T-helper 2 cell treated with Interferon-gamma antibody and Interleukin-4, amounts not matched to agents 100 ng/mL and 5 ng/mL, for 36 hours (primary cell): ENCODE measurements around the gene ZNF331. TPM values are rescaled to one million over a fixed set of nuclear protein-coding genes. Genes with fewer than 3 reads are reported as not detected.

Experiments
- intact Hi-C: fragments of 100-400 bp; cut with micrococcal nuclease; formaldehyde crosslinking; loops from one replicate; pipeline ENCODE4 v1.15.1; 2023
- total RNA-seq: library from RNA; stranded (reverse); gene quantifications from 2 replicates; pipeline ENCODE4 v1.2.3, GENCODE V29; 2022

Gene ZNF331
- total RNA-seq, 1 donor from 2014 or later: 16.5 TPM

DNA sequence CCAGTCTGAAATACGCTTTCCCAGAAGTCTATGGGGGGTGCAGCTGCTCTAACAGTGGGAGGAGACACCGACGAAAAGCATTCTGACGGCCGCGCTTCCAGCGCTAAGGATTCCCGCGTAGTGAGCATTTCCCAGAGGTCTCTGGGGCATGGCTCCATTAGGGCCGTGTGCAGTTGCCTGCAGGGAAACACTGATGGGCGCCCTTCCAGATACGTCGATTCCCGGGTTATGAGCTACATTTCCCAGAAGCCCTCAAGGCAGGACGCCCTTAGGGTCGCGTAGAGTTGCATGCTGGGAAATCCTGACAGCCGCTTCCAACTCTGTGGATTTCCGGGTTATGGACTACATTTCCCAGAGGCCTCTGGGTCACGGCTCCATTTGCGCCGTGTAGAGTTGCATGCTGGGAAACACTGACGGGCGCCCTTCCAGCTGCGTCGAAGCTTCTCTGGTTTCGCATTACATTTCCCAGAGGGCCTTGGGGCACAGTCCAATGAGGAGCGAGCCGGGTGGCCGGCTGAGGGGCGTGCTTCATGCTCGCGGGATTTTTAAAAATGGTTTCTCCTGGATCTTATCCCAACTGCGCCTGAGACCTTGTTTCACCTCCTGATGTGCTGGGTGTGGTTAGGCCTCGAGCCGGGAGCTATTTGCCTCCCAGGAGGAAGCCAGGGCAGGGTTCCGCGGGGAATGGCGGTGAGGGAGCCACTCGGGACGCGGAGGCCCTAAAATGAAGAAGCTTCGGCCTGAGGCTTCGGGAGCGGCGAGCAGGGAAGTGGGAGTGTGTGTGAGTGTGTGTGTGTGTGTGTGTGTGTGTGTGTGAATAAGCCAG, 17.2 kb upstream of the ZNF331 start:
- intact Hi-C loops: loop anchor here (1.0 to 5.0 kb wide), 8 partner anchors 16 to 362 kb away; partner anchors contain the start of genes MYADM, ZNF347, ZNF765 and ZNF813

DNA sequence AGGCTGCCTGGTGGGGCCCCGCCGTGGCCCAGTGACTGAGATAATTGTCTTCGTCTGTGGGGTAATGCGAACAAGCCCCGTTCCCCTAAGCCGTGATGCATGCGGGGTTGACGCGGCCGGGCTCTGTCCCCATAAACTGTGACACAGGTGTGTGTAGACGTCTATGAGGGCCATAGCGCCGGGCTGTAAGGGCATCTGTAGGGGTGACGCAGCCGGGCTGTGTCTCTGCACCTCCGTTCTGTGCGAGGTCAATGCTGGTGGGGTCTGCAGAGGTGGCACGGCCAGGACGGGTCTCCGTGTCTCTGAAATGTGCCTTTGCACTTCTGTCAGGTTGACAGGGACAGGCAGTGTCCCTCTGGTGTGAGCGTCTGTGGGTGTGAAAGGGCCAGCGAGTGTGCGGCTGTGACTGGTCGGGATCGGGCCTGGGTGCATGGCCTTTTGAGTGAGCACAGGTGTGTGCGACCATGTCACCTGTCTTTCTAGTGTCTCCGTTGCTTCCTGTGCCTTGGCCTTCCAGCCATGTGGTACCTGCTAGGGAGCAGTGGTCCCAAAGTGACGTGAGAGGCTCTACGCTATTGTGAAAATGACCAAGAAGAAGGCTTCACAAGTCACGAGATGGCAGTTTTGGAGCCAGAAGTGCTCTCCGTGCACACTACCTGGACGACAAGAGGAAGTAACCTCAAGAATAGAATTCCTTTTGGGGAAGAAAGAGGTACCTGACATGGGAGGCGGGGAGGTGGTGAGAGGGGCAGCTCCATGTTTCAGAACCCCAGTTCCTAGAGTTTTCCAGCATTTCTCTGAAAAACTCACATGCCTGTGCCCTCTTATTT, 16.4 kb upstream of the ZNF331 start:
- intact Hi-C loops: loop anchor here (1.0 to 5.0 kb wide), 6 partner anchors 15 to 363 kb away; partner anchors contain the start of genes MYADM, ZNF347 and ZNF813

GRCh38 chr19:53525922-53526321, 12.0 kb upstream of the ZNF331 start:
- intact Hi-C loops: no loop called here

GRCh38 chr19:53530622-53531021, 7.3 kb upstream of the ZNF331 start:
- intact Hi-C loops: no loop called here

DNA sequence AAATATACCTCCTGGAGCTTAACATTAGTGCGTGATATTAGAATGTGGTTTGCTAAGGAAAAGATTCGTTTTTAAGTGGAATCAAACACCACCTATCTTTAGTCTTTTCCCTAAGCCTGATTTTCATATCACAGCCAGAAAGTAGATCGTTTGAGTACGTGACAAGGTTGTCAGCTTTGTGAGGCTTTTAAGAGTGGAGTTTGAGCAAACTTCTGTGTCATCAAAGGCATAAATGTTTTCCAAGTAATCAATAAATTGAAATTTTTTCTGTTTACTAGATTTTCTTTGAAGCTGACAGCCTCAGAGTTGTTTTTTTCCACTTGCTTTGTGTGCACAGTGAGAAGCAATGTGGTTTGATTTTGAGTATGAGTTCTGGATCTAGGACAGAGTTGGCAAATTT, 6.5 kb upstream of the ZNF331 start:
- intact Hi-C loops: no loop called here

GRCh38 chr19:53532362-53532761, 5.6 kb upstream of the ZNF331 start:
- intact Hi-C loops: no loop called here

GRCh38 chr19:53536225-53536548, 1.8 kb upstream of the ZNF331 start:
- intact Hi-C loops: loop anchor here (2.0 kb wide), 1 partner anchor 15 kb away; no protein-coding TSS in a partner anchor

DNA sequence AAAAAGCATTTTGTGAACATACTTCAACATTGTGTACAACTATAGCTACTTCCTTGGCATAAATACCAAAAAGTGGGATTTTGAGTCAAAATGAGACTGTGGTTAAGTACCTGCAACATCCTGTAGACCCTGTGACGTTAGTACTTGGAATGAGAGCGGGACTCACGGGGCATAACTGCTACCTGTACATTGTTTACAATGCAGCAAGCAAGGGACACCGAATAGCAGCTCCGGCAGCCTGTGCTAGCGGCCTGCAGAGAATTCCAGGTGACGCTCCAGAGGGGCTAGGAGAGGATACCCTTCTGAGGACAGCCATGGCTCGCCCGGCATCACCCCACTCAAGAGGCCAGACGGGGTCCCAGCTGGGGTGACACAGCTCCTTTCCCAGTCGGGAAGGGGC, 824 bp upstream of the ZNF331 start:
- intact Hi-C loops: loop anchor here (2.0 kb wide), 1 partner anchor 16 kb away; no protein-coding TSS in a partner anchor

DNA sequence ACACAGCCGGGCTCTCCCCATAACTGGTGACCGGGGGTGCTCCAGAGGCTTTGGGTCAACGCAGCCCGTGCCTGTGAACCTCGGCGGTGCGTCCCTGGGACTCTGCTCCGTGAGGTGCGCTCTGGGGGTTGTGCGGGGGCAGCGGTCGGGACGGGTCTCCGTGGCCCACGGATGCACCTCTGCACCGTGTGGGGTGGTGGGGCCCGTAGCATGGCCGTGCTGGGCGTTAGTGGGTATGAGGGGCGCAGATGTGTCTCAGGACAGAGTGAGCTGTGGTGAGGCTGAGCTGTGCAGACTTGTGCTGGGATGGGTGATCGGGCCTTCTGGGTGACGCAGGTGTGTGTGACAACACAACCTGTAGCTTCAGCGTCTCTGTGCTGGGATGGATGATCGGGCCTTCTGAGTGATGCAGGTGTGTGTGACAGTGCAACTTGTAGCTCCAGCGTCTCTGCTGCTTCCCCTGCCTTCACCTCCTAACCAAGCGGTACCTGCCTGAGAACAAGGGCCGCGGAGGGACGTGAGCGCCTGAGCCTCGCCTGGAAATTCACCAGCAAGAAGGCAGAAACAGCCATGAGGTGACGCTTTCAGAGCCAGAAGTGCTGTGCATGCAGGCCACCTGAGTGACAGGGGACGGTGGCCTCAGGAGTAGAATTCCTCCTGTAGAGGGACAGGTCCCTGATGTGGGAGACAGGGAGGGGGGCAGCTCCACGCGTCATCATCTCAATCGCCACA, 599 bp downstream of the ZNF331 start:
- intact Hi-C loops: loop anchor here (1.0 kb wide), 1 partner anchor 16 kb away; no protein-coding TSS in a partner anchor

DNA sequence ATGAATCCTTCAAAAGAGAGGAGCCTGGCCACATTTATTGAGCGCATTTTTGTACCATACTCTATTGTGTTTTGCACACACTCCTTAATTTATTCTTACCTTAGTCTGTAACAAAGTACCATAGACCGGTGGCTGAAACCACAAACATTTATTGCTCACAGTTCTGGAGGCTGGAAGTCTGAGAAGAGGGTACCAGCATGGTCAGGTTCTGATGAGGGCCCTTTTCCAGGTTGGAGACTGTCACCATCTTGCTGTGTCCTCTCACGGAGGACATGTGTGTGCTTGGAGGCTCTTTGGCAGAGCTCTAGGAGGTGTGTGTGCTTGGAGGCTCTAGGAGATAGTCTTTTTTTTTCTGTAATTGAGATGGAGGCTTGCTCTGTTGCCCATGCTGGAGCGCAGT, 2.1 kb downstream of the ZNF331 start:
- intact Hi-C loops: no loop called here

GRCh38 chr19:53541971-53542370, 4.0 kb downstream of the ZNF331 start:
- intact Hi-C loops: no loop called here

- intact Hi-C loops: no loop called here
These were observed 7.5 kb downstream of the ZNF331 start for GRCh38 chr19:53545271-53546065.

- intact Hi-C loops: no loop called here
These were observed 9.0 kb downstream of the ZNF331 start for GRCh38 chr19:53546758-53547513.

DNA sequence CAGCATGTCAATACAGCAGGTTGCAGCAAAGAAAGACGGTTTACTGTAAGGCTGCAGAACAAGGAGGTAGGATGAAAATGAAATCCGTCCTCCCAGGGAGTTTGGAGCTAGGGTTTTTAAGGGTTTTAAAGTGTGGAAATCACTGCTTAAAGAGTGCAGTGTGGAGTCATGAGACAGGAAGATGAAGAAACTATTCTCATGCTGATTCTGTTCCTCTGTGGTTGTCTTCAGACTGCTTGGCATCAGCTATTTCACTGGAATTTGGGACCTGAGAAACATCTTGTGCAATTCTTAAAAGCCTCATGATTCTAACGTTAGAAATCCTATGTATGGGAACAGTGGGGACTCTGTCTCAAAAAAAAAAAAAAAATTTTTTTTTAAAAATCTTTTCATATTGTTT, 11.4 kb downstream of the ZNF331 start:
- intact Hi-C loops: no loop called here

- intact Hi-C loops: no loop called here
These were observed 14.2 kb downstream of the ZNF331 start for GRCh38 chr19:53552001-53552721.

DNA sequence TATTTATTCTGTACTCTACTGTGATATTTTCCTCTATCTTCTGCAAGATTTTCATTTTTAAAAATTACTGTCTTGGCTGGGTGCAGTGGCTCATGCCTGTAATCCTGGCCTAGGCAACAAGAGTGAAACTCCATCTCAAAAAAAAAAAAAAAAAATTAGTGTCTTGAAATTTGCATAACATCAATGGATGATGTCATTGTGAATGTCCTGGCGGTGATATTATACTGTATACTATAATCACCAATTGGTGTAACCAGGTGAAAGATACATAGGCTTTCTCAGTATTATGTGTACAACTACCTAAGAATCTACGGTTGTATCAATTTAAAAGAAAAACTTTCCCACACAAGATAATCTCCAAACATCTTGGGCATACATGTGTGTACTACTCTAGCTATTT, 15.2 kb downstream of the ZNF331 start:
- intact Hi-C loops: no loop called here

GRCh38 chr19:53553865-53554791, 16.2 kb downstream of the ZNF331 start:
- intact Hi-C loops: loop anchor here (1.0 kb wide), 2 partner anchors 16 to 34 kb away; partner anchors contain the start of gene ZNF331

GRCh38 chr19:53554804-53555203, 16.9 kb downstream of the ZNF331 start:
- intact Hi-C loops: loop anchor here (1.0 kb wide), 2 partner anchors 17 to 35 kb away; partner anchors contain the start of gene ZNF331
